Heart left ventricle (tissue), 16 donors: Measurements from ENCODE around the gene RET. TPM values are rescaled to one million over a fixed set of nuclear protein-coding genes. Genes with fewer than 3 reads are reported as not detected.

ENCODE experiments used
- ATAC-seq, 4 donors: fragments of 200-7000 bp; cut with Tn5 transposase; one replicate each; pipeline ENCODE4 v1.9.1; 2020 to 2022; ENCODE audit warnings: moderate library complexity in 4 of 4, mild to moderate bottlenecking in 3 of 4, moderate number of reproducible peaks in 1 of 4
- DNase-seq, 5 donors: peaks; one replicate each; pipeline ENCODE4 v3.0.0-alpha.2; 2020
- H3K27ac ChIP-seq, 12 donors: fragments of 200-600 bp; sonication (generic) in 4 of 12; one replicate each; pipeline versions ENCODE4 v1.5.0 to v1.8.0; 2016 to 2022; ENCODE audit warnings: mild to moderate bottlenecking in 2 of 12
- H3K27me3 ChIP-seq, 9 donors: fragments of 200-600 bp; sonication (generic) in 2 of 9; one replicate each; pipeline versions ENCODE4 v1.5.1 to v1.8.0; 2016 to 2022; ENCODE audit warnings: mild to moderate bottlenecking in 3 of 9
- H3K36me3 ChIP-seq, 9 donors: fragments of 200-600 bp; sonication (generic) in 2 of 9; one replicate each; pipeline versions ENCODE4 v1.5.0 to v1.8.0; 2018 to 2022; ENCODE audit warnings: mild to moderate bottlenecking in 2 of 9
- H3K4me1 ChIP-seq, 12 donors: fragments of 200-600 bp; sonication (generic) in 4 of 12; one replicate each; pipeline versions ENCODE4 v1.5.0 to v1.8.0; 2016 to 2022; ENCODE audit warnings: mild to moderate bottlenecking in 3 of 12
- H3K4me3 ChIP-seq, 12 donors: fragments of 200-600 bp; sonication (generic) in 4 of 12; one replicate each; pipeline versions ENCODE4 v1.5.0 to v1.8.0; 2017 to 2022; ENCODE audit warnings: mild to moderate bottlenecking in 9 of 12, moderate library complexity in 4 of 12
- H3K9me3 ChIP-seq, 12 donors: fragments of 200-600 bp; sonication (generic) in 4 of 12; one replicate each; pipeline versions ENCODE4 v1.5.0 to v1.8.0; 2016 to 2022; ENCODE audit warnings: mild to moderate bottlenecking in 1 of 12
- CTCF ChIP-seq, 12 donors: fragments of 200-600 bp; sonication (generic) in 4 of 12; IDR thresholded peaks; one replicate each; pipeline versions ENCODE4 v1.5.0 to v1.8.0; 2018 to 2022; ENCODE audit warnings: antibody characterized with exemption in 12 of 12, mild to moderate bottlenecking in 5 of 12
- POLR2A ChIP-seq, 2 donors: fragments of 450-650 bp; IDR thresholded peaks; one replicate each; pipeline ENCODE4 v1.6.1; 2017; ENCODE audit warnings: antibody characterized with exemption in 2 of 2, mild to moderate bottlenecking in 2 of 2, moderate library complexity in 2 of 2
- WGBS, 4 donors: extraction: QIAGEN DNeasy Blood & Tissue Kit in 2 of 4; methylation state at CpG; one replicate each; pipeline versions ENCODE4 v1.1.5 to v1.1.7; 2013 to 2018; 5-methylcytosine and 5-hydroxymethylcytosine counted together
- intact Hi-C, 10 donors: fragments of 100-400 bp; cut with DNase I; formaldehyde crosslinking; loops; one replicate each; pipeline versions ENCODE4 v1.11.1 to v1.14.2; 2022
- polyA plus RNA-seq, 2 donors: library from polyadenylated mRNA; stranded (reverse); fragments of 200-250 nt; gene quantifications; one replicate each; pipeline ENCODE4 v1.2.3, GENCODE V29; 2013
- total RNA-seq, 9 donors: library from RNA; depleted of rRNA in 2 of 9; stranded (reverse); fragments of >200 nt in 2 of 9; fragmentation: NEBNext Ultra II Directional in 3 of 9; extraction: Animal tissue kit (Norgen Biotek cat#: 25700) in 3 of 9; gene quantifications; one replicate each; pipeline versions ENCODE4 v1.1.0 to v1.2.4, GENCODE V29; 2016 to 2023
- donor health status: ischemic (EF 13 %, LVEDD 7.1; RV severe dilation, severe dysfunction).
- donor health status: healthy with polysubstance abuse.
- donor health status: DM: no; HTN: yes; CAD: no.
- donor health status: DM: no; HTN: no; CAD: no.
- donor health status: ischemic (EF 25% LVEDD 6.9; RV normal size, moderate dysfunction).
- donor health status: ischemic (EF 25% LVEDD 5.7; RV mildly dilated, moderate dysfunction).
- donor health status: healthy.
- donor health status: DM: yes; HTN: yes; CAD: no.
- donor health status: ischemic (EF 35%, LVEDD 5.7; RV mildly dilated, moderate dysfunction).
- donor health status: nonischemic (EF 11% LVEDD 7.7; RV severe dilation, severe dysfunction).
- donor health status: DM: yes; HTN: yes; CAD: no.
- donor health status: PGD.
- donor health status: ischemic (EF 29% LVEDD 5.4; RV normal size, mild dysfunction).
- donor health status: nonischemic (EF 23%, LVEDD 6.1; RV moderate dilation, normal function).

Gene RET
- total and polyA plus RNA-seq, 11 donors = 0.12 to 3.3 (median 0.66) TPM

GRCh38 chr10:43128331-43128730 lies 51.5 kb downstream of the RET start:
- no peaks in the 10 kb centered on the region for H3K36me3 ChIP-seq
- intact Hi-C loops = no loop called here
- peak overlapping the region in 1 of 12 donors; percentile 91 for H3K27ac ChIP-seq
- H3K4me3 ChIP-seq = no peak overlapping the region
- WGBS, 4 donors = 80 to 88% (median 82%) methylated on average over 8 of the region's 8 CpGs
- H3K4me1 ChIP-seq = peaks cover 0 to 51% (median 0%) of the 10 kb centered on the region in 12 donors
- DNase-seq = peak in 1 of 5 donors; percentile 2
- peaks cover 0 to 4% (median 0%) of the 10 kb centered on the region in 9 donors for H3K27me3 ChIP-seq
- ATAC-seq = no peak
- TF ChIP-seq POLR2A (IDR thresholded peaks at IDR 0.05) = no peak
- no peak for TF ChIP-seq CTCF (IDR thresholded peaks at IDR 0.05)
- no peaks in the 10 kb centered on the region for H3K9me3 ChIP-seq

- no peak for TF ChIP-seq POLR2A (IDR thresholded peaks at IDR 0.05)
- Histone ChIP-seq H3K36me3 (no peaks in the 10 kb centered on the region), H3K4me3 (no peak overlapping the region), H3K4me1 (peaks cover 0 to 59% (median 0%) of the 10 kb centered on the region in 12 donors), H3K9me3 (no peaks in the 10 kb centered on the region), H3K27ac (peak overlapping the region in 3 of 12 donors; percentile 9 to 91 (median 10)), H3K27me3 (peaks cover 0 to 1% (median 0%) of the 10 kb centered on the region in 9 donors)
- intact Hi-C loops = no loop called here
- ATAC-seq (peak; percentile 44 to 78 (median 62)), DNase-seq (peak in 1 of 5 donors; percentile 18)
- WGBS, 4 donors = 76 to 80% (median 78%) methylated on average over 5 to 6 of the region's 6 CpGs
These were observed 52.3 kb downstream of the RET start for GRCh38 chr10:43128958-43129706.

- H3K9me3 ChIP-seq = no peaks in the 10 kb centered on the region
- no peak overlapping the region for H3K4me3 ChIP-seq
- H3K27ac ChIP-seq = no peak overlapping the region
- intact Hi-C loops = no loop called here
- H3K4me1 ChIP-seq = peaks cover 0 to 60% (median 0%) of the 10 kb centered on the region in 12 donors
- WGBS, 4 donors = 76 to 83% (median 81%) methylated on average over 13 to 18 of the region's 18 CpGs
- H3K27me3 ChIP-seq = no peaks in the 10 kb centered on the region
- no peaks in the 10 kb centered on the region for H3K36me3 ChIP-seq
- no peak for TF ChIP-seq CTCF (IDR thresholded peaks at IDR 0.05)
- TF ChIP-seq POLR2A (IDR thresholded peaks at IDR 0.05) = no peak
- no peak for ATAC-seq
- DNase-seq = peak in 1 of 5 donors; percentile 17
These were observed 53.9 kb downstream of the RET start for GRCh38 chr10:43130770-43131171.

GRCh38 chr10:43131256-43131655 lies 54.4 kb downstream of the RET start:
- intact Hi-C loops = no loop called here
- WGBS, 4 donors = 92 to 95% (median 93%) methylated on average over 11 of the region's 11 CpGs
- H3K9me3 ChIP-seq = no peaks in the 10 kb centered on the region
- H3K4me1 ChIP-seq = peaks cover 0 to 57% (median 0%) of the 10 kb centered on the region in 12 donors
- no peak overlapping the region for H3K27ac ChIP-seq
- DNase-seq (peak in 1 of 5 donors; percentile 1), ATAC-seq (no peak)
- no peak overlapping the region for H3K4me3 ChIP-seq
- no peaks in the 10 kb centered on the region for H3K36me3 ChIP-seq
- TF ChIP-seq CTCF (IDR thresholded peaks at IDR 0.05) = no peak
- no peak for TF ChIP-seq POLR2A (IDR thresholded peaks at IDR 0.05)
- H3K27me3 ChIP-seq = no peaks in the 10 kb centered on the region
